ENCODE data around the gene CTSK. TPM values are rescaled to one million over a fixed set of nuclear protein-coding genes. Genes with fewer than 3 reads are reported as not detected.

The CTSK gene
- total RNA-seq, 1 experiment from 2014 or later, result 4.2 TPM

GRCh38 chr1:150815871-150816270 lies 7.8 kb upstream of the CTSK start:
- Histone ChIP-seq H2BK20ac (ENCODE audit: low read depth, low read length, poor library complexity, severe bottlenecking) (no peak overlapping the region), H3K27ac (ENCODE audit: insufficient read length, low read depth, low read length) (no peak overlapping the region), H2BK12ac (ENCODE audit: insufficient read length, low read depth, low read length) (no peak overlapping the region), H3K4me2 (ENCODE audit: insufficient read depth, insufficient read length, low read length) (no peak overlapping the region), H4K91ac (ENCODE audit: insufficient read length, low read depth, low read length) (no peak overlapping the region), H2AFZ (ENCODE audit: low read length) (no peak overlapping the region), H2BK15ac (ENCODE audit: low read depth, low read length) (no peak overlapping the region), H4K8ac (replicated peaks; ENCODE audit: insufficient read length, low read depth, low read length) (no peak overlapping the region), H3K9ac (ENCODE audit: extremely low read depth, insufficient read length, low read length) (no peak overlapping the region), H3K14ac (ENCODE audit: insufficient read depth, low read length) (no peak overlapping the region), H4K5ac (ENCODE audit: insufficient read length, low read depth, low read length) (no peak overlapping the region), H3K23me2 (ENCODE audit: insufficient read length, low read depth, low read length, poor library complexity, severe bottlenecking) (no peaks in the 10 kb centered on the region), H3K79me1 (ENCODE audit: insufficient read depth, low read depth, low read length, poor library complexity, severe bottlenecking) (no peaks in the 10 kb centered on the region), H3K23ac (ENCODE audit: insufficient read length, low read depth, low read length) (no peak overlapping the region), H3K56ac (ENCODE audit: insufficient read length, low read depth, low read length) (no peak overlapping the region), H3K4me1 (ENCODE audit: insufficient read depth, low read length) (no peaks in the 10 kb centered on the region), H3K27me3 (ENCODE audit: insufficient read depth, low read length) (no peaks in the 10 kb centered on the region), H2BK120ac (ENCODE audit: low read depth, low read length, poor library complexity, severe bottlenecking) (no peak overlapping the region), H3K79me2 (ENCODE audit: insufficient read depth, low read length) (no peaks in the 10 kb centered on the region), H3K18ac (ENCODE audit: insufficient read length, low read depth, low read length) (no peak overlapping the region), H2BK5ac (ENCODE audit: insufficient read length, low read length) (no peak overlapping the region), H3T11ph (ENCODE audit: low read length) (no peak overlapping the region), H4K20me1 (ENCODE audit: control insufficient read depth, insufficient read depth, insufficient read length) (no peaks in the 10 kb centered on the region), H3K9me3 (ENCODE audit: control insufficient read depth, low read depth, low read length) (no peaks in the 10 kb centered on the region), H2AK5ac (ENCODE audit: insufficient read length, low read length) (no peak overlapping the region), H3K4ac (ENCODE audit: low read depth, low read length) (no peak overlapping the region)
- Mint-ChIP-seq H3K4me3 (no peak overlapping the region), H3K4me1 (no peaks in the 10 kb centered on the region), H3K36me3 (ENCODE audit: insufficient read depth in 1 of 3, low read depth in 3 of 3) (peaks cover 16 to 30% (median 28%) of the 10 kb centered on the region in 3 experiments; a peak in 6 of 7 replicates), H3K27ac (no peak overlapping the region), H3K27me3 (ENCODE audit: low read depth) (no peaks in the 10 kb centered on the region), H3K9me3 (no peaks in the 10 kb centered on the region)
- WGBS (ENCODE audit: extremely low coverage, insufficient read length, low lambda C conversion rate), result no CpG with 5 or more reads among the region's 4 CpGs
- DNase-seq, result no peak
- TF ChIP-seq, protein P1, sequence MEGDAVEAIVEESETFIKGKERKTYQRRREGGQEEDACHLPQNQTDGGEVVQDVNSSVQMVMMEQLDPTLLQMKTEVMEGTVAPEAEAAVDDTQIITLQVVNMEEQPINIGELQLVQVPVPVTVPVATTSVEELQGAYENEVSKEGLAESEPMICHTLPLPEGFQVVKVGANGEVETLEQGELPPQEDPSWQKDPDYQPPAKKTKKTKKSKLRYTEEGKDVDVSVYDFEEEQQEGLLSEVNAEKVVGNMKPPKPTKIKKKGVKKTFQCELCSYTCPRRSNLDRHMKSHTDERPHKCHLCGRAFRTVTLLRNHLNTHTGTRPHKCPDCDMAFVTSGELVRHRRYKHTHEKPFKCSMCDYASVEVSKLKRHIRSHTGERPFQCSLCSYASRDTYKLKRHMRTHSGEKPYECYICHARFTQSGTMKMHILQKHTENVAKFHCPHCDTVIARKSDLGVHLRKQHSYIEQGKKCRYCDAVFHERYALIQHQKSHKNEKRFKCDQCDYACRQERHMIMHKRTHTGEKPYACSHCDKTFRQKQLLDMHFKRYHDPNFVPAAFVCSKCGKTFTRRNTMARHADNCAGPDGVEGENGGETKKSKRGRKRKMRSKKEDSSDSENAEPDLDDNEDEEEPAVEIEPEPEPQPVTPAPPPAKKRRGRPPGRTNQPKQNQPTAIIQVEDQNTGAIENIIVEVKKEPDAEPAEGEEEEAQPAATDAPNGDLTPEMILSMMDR (conservative IDR thresholded peaks at IDR 0.05), result no peak
